DND-41 (cell line): ENCODE measurements around the gene JARID2.

Experiments used
- CTCF ChIP-seq: IDR thresholded peaks from 2 replicates; pipeline ENCODE4 v1.5.1; 2012; ENCODE audit warnings: borderline replicate concordance, low read length, moderate library complexity, mild to moderate bottlenecking; ENCODE audit not compliant: poor library complexity, severe bottlenecking; ENCODE audit errors: extremely low read depth
- EZH2 ChIP-seq: IDR thresholded peaks from 3 replicates; pipeline ENCODE4 v1.6.1; 2012; ENCODE audit warnings: borderline replicate concordance, low read depth, mild to moderate bottlenecking, moderate library complexity, low read length, inconsistent platforms; ENCODE audit not compliant: severe bottlenecking

- TF ChIP-seq EZH2 (no peak), CTCF (no peak)
Measured at GRCh38 chr6:15361197-15361596, 115.3 kb downstream of the JARID2 start.
